Small intestine (tissue), 7 donors: ENCODE measurements around the gene GPC3. TPM values are rescaled to one million over a fixed set of nuclear protein-coding genes. Genes with fewer than 3 reads are reported as not detected.

Source experiments
- DNase-seq, 2 donors: peaks; one replicate each; pipeline versions ENCODE4 v3.0.0 to v3.0.0-alpha.2; 2013
- FAIRE-seq: peaks from 2 replicates; lab custom pipeline; 2012; peaks lifted over from hg19 to GRCh38; lab: Jason Lieb, UNC
- H3K27ac ChIP-seq, 3 donors: one replicate each; pipeline ENCODE4 v1.5.1; 2013; ENCODE audit warnings: low read length in 2 of 3, mild to moderate bottlenecking in 2 of 3, control low read depth in 1 of 3, inconsistent platforms in 1 of 3, low read depth in 1 of 3, moderate library complexity in 1 of 3
- H3K27me3 ChIP-seq, 3 donors: one replicate each; pipeline ENCODE4 v1.6.1; 2013; ENCODE audit warnings: low read length in 3 of 3, inconsistent platforms in 1 of 3; ENCODE audit not compliant: control insufficient read depth in 3 of 3, insufficient read depth in 3 of 3
- H3K36me3 ChIP-seq, 3 donors: one replicate each; pipeline ENCODE4 v1.6.1; 2013; ENCODE audit warnings: low read length in 3 of 3, inconsistent platforms in 1 of 3, low read depth in 1 of 3, mild to moderate bottlenecking in 1 of 3, moderate library complexity in 1 of 3; ENCODE audit not compliant: control insufficient read depth in 3 of 3, insufficient read depth in 2 of 3
- H3K4me1 ChIP-seq, 3 donors: one replicate each; pipeline ENCODE4 v1.6.1; 2013; ENCODE audit warnings: low read length in 2 of 3, inconsistent platforms in 1 of 3, low read depth in 1 of 3, mild to moderate bottlenecking in 1 of 3, moderate library complexity in 1 of 3; ENCODE audit not compliant: control insufficient read depth in 3 of 3, insufficient read depth in 2 of 3
- H3K4me3 ChIP-seq, 3 donors: one replicate each; pipeline ENCODE4 v1.5.1; 2013; ENCODE audit warnings: low read length in 3 of 3, control low read depth in 1 of 3, inconsistent platforms in 1 of 3, low read depth in 1 of 3, mild to moderate bottlenecking in 1 of 3, moderate library complexity in 1 of 3
- H3K9me3 ChIP-seq, 2 donors: one replicate each; pipeline ENCODE4 v1.6.1; 2013; ENCODE audit warnings: low read depth in 1 of 2, low read length in 1 of 2; ENCODE audit not compliant: control insufficient read depth in 2 of 2, insufficient read depth in 1 of 2
- WGBS, 3 donors: extraction: QIAGEN DNeasy Blood & Tissue Kit; methylation state at CpG; one replicate each; pipeline ENCODE4 v1.1.7; 2013; 5-methylcytosine and 5-hydroxymethylcytosine counted together
- polyA plus RNA-seq, 4 donors: library from polyadenylated mRNA; stranded (reverse) in 3 of 4; unstranded in 1 of 4; fragments of 200-250 nt in 3 of 4; fragments of 120-200 nt in 1 of 4; gene quantifications; one replicate each; pipeline versions ENCODE4 v1.2.1 to v1.2.3, GENCODE V29; 2013
- donor health status: healthy with polysubstance abuse.
- donor health status: control.
- donor health status: control.
- donor health status: Bipolar disorder and iron deficiency.
- donor health status: healthy.

The GPC3 gene
- polyA plus RNA-seq, 4 donors = 14.3 to 186 TPM; not detected in 2

DNA sequence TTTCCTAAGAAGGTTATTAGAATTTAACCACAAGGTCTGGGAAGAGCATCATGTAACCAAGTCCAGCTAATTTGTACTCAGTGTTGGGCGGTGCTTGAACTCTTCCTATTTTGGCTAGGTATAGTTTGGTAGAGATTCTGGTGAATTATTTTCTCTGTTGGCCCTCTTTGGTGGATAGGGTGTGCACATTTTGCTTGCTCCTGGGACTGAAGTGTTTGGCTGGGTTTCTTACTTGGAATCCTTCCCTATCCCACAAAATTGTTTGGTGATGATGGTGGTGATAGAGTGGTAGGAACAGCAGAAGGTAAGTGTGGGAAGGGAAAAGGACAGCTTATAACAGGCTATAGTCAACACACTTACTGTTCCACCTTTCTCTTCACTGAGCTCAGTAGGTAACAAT is 375.3 kb downstream of the GPC3 start:
- Histone ChIP-seq H3K9me3 (no peaks in the 10 kb centered on the region), H3K27me3 (no peaks in the 10 kb centered on the region), H3K4me1 (no peaks in the 10 kb centered on the region), H3K4me3 (no peak overlapping the region), H3K27ac (no peak overlapping the region), H3K36me3 (no peaks in the 10 kb centered on the region)
- WGBS, 3 donors = 81 to 91% (median 91%) methylated on average over 1 of the region's 1 CpG
- DNase-seq (no peak), FAIRE-seq (no peak)

DNA sequence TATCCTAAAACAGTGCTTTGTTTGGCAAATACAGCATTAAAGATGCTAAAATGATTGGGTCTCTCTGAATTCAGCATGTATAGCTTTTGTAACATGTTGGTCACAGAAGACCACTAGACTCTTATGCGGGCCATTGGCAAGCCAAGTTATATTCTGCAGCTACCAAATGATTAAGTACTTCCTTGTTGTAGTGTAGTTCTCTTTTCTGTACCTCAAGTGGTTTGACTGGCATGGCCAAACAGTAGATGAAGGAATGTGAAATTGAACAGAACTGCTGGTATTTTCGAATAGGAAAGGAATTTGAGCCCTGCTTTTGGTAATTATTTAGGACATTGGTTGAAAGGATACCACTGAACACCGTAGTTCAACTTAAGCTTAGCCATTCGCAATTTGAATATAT is 376.2 kb downstream of the GPC3 start:
- Histone ChIP-seq H3K36me3 (no peaks in the 10 kb centered on the region), H3K27me3 (no peaks in the 10 kb centered on the region), H3K9me3 (no peaks in the 10 kb centered on the region), H3K27ac (no peak overlapping the region), H3K4me1 (no peaks in the 10 kb centered on the region), H3K4me3 (no peak overlapping the region)
- FAIRE-seq (no peak), DNase-seq (no peak)
- 70 to 80% (median 72%) methylated on average over 4 of the region's 4 CpGs for WGBS, 3 donors

DNA sequence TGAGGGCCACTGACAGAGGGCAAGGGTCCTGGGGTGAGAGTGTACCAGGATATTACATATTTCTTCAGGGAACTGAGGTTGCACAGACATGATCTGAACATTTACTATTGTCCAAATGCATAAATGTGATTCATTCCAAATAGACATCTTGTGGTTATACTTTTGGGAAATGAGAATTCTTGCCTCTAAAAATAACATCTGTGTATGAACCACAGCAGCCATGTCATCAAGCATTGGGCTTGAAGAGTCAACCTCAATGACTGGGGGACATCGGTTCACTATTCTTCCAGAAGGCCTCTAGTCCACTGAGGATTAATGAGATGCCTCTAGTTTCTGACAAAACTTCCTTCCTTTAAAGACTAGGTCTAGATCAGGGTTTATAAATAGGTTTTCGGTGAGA is 377.0 kb downstream of the GPC3 start:
- H3K27ac ChIP-seq = no peak overlapping the region
- no peak for FAIRE-seq

DNA sequence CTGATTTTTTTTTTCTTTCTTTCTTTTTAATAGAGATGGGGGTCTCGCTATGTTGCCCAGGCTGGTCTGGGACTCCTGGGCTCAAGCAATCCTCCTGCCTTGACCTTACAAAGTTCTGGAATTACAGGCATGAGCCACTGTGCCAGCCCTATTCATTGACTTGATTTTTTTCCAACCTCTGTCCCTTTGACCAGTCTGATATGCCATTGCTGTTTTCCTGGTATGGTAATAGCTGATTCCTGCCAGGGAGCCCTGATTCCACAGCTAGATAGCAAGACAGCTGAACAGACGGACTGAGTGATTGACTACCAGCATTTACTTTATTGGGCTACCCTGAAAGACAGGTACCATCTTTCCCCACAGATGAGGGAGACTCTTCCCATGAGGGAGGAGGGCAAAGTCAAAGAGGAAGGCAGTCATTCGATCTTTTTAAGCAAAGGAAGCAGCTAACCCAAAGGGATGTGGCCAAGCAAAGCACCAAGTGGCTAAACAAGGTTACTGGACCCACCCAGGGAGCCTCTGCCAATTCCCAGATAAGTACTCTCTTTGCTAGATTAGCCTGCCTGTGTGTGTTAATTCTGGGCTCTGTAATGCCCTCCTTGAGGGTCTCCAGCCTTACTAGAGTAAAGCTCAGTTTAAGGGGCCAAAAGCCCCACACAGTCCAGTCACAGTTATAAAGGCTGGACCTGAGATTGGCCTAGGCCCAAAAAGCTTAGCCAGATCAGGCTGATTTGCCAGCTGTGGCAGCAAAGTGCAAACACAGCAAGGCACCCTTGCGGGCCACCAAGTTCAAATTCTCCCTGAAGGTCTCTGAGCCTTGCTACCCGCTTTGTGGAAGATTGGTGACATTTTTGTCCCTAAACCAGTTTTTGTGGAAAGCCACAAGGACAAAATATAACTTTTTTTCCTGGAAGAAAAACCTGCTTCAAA is 377.7 kb downstream of the GPC3 start:
- no peak for FAIRE-seq

More for the DNA sequence above, 377.0 kb downstream of the GPC3 start:
- DNase-seq = no peak
- Histone ChIP-seq H3K36me3 (no peaks in the 10 kb centered on the region), H3K27me3 (no peaks in the 10 kb centered on the region), H3K9me3 (no peaks in the 10 kb centered on the region), H3K4me1 (no peaks in the 10 kb centered on the region), H3K4me3 (no peak overlapping the region)
- WGBS, 3 donors = 58 to 87% (median 61%) methylated on average over 2 of the region's 2 CpGs

DNA sequence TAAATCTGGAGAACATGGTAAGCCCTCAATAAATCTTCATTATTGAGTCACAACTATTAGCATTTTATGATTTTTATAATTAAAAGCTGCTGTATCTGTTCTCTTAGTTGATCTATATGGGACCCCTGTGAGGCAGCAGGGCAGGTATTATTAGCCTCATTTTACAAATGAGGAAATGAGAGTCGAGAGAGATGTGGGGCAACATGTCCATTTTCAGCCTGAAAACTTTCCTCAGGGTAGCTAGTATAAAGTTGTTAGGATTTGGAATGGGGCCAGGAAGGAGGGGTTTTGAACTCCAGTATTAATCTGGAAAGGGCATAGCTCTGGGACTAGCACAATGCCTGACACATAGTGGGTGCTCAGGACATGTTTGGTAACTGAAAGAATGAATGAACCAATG is 378.4 kb downstream of the GPC3 start:
- Histone ChIP-seq H3K4me3 (no peak overlapping the region), H3K27ac (no peak overlapping the region), H3K36me3 (no peaks in the 10 kb centered on the region), H3K4me1 (no peaks in the 10 kb centered on the region), H3K27me3 (peaks cover 0 to 2% (median 0%) of the 10 kb centered on the region in 3 donors), H3K9me3 (no peaks in the 10 kb centered on the region)
- no peak for FAIRE-seq
- WGBS, 3 donors = 66 to 84% (median 72%) methylated on average over 1 of the region's 1 CpG
- DNase-seq = no peak

More for the DNA sequence above, 377.7 kb downstream of the GPC3 start:
- peaks cover 0 to 2% (median 0%) of the 10 kb centered on the region in 3 donors for H3K27me3 ChIP-seq
- 54 to 73% (median 70%) methylated on average over 4 to 5 of the region's 5 CpGs for WGBS, 3 donors
- DNase-seq = no peak
- H3K4me3 ChIP-seq = no peak overlapping the region
- no peaks in the 10 kb centered on the region for H3K36me3 ChIP-seq
- no peak overlapping the region for H3K27ac ChIP-seq
- no peaks in the 10 kb centered on the region for H3K9me3 ChIP-seq
- H3K4me1 ChIP-seq = no peaks in the 10 kb centered on the region

DNA sequence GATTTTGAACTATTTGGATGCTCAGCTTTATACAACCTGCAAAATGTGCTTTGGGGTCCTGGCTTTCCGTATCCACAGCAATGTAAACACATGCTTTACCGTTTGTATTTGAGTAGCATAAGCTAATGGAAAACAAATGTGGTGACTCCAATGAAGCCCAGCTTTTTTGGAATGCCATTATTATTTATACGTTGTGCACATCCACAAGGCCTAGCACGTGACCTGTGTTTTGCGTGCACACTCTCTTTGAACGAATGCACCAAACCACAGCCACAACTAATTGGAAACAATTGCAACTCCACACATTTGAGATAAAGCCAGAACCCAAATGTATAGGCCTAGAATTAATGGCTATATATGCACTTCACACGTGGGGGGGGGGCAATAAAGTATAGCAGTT is 380.6 kb downstream of the GPC3 start:
- Histone ChIP-seq H3K4me1 (no peaks in the 10 kb centered on the region), H3K9me3 (no peaks in the 10 kb centered on the region), H3K36me3 (no peaks in the 10 kb centered on the region), H3K27ac (no peak overlapping the region), H3K4me3 (no peak overlapping the region), H3K27me3 (peaks cover 0 to 2% (median 0%) of the 10 kb centered on the region in 3 donors)
- FAIRE-seq (no peak), DNase-seq (no peak)
- 69 to 81% (median 80%) methylated on average over 7 of the region's 7 CpGs for WGBS, 3 donors

DNA sequence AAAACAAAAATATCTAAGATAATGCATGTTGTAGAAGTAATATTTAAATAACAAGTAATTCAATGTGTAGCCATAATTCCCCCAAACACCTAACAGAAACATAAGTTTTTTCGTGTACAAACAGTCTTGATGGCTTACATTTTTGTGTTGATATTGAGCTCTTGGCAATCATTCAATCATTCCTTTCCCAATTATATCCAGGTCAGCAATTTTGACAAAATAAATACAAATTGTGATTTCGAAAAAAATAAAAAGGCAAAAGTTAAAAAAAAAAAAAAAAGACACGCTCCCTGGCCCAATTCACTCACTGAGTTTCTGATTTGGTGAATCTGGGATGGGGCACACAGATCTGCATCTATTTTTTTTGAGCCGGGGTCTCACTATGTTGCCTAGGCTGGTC is 382.5 kb downstream of the GPC3 start:
- WGBS, 3 donors = 74 to 90% (median 89%) methylated on average over 4 of the region's 4 CpGs
- Histone ChIP-seq H3K4me3 (no peak overlapping the region), H3K4me1 (no peaks in the 10 kb centered on the region), H3K36me3 (no peaks in the 10 kb centered on the region), H3K9me3 (no peaks in the 10 kb centered on the region), H3K27me3 (peaks cover 0 to 2% (median 0%) of the 10 kb centered on the region in 3 donors), H3K27ac (no peak overlapping the region)
- FAIRE-seq = peak; percentile 72
- no peak for DNase-seq

DNA sequence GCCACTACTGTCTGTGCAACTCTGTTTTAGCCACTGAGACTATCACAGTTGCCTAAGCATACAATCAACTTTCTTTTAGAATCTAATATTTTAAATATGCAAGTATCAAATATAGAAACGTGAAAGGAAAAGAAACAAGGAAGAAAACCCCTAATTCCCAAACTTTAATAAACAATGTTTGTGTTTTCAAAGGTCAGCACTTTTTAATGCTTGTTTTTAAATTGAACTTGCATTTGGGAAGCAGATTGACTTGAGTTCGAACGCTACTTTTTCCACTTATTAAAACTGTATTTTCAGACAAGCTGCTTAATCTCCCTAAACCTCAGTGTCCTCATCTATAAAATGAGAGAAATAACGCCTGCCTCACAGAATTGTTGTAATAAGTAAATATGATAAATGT is 384.3 kb downstream of the GPC3 start:
- H3K4me3 ChIP-seq = no peak overlapping the region
- DNase-seq (no peak), FAIRE-seq (no peak)
- H3K4me1 ChIP-seq = no peaks in the 10 kb centered on the region
- H3K27ac ChIP-seq = no peak overlapping the region
- no peaks in the 10 kb centered on the region for H3K36me3 ChIP-seq
- WGBS, 3 donors = 71 to 89% (median 72%) methylated on average over 4 of the region's 4 CpGs
- peaks cover 0 to 2% (median 0%) of the 10 kb centered on the region in 3 donors for H3K27me3 ChIP-seq
- no peaks in the 10 kb centered on the region for H3K9me3 ChIP-seq
